A673 (cell line): ENCODE data around the gene CCDC59.

ENCODE experiments used
- EZH2 ChIP-seq: fragments of 200-600 bp; sonication (generic); IDR thresholded peaks from 2 replicates; pipeline ENCODE4 v1.6.1; 2017; ENCODE audit warnings: borderline replicate concordance, low read depth, mild to moderate bottlenecking, mixed read lengths, antibody characterized with exemption, low read length; ENCODE audit not compliant: poor library complexity, severe bottlenecking
- TF ChIP-seq, protein P1 (sequence below): fragments of 300-800, 200-600 bp; sonication (generic); conservative IDR thresholded peaks from 2 replicates; pipeline ENCODE4 v1.5.1; 2017; ENCODE audit warnings: low read depth, mild to moderate bottlenecking, antibody characterized with exemption, low read length, moderate library complexity, mixed read lengths

GRCh38 chr12:82326905-82327503 lies 31.2 kb downstream of the CCDC59 start:
- TF ChIP-seq, protein P1, sequence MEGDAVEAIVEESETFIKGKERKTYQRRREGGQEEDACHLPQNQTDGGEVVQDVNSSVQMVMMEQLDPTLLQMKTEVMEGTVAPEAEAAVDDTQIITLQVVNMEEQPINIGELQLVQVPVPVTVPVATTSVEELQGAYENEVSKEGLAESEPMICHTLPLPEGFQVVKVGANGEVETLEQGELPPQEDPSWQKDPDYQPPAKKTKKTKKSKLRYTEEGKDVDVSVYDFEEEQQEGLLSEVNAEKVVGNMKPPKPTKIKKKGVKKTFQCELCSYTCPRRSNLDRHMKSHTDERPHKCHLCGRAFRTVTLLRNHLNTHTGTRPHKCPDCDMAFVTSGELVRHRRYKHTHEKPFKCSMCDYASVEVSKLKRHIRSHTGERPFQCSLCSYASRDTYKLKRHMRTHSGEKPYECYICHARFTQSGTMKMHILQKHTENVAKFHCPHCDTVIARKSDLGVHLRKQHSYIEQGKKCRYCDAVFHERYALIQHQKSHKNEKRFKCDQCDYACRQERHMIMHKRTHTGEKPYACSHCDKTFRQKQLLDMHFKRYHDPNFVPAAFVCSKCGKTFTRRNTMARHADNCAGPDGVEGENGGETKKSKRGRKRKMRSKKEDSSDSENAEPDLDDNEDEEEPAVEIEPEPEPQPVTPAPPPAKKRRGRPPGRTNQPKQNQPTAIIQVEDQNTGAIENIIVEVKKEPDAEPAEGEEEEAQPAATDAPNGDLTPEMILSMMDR: peak; percentile 68
- TF ChIP-seq EZH2: no peak
